Parathyroid adenoma (tissue), 2 donors: ENCODE data around the gene SRP68.

Source experiments
- H2AFZ ChIP-seq: fragments of 300-600 bp; sonication (generic); one replicate; pipeline ENCODE4 v1.7.0; 2017; ENCODE audit warnings: antibody characterized with exemption, mild to moderate bottlenecking
- H3K27ac ChIP-seq: fragments of 300-600 bp; sonication (generic); one replicate; pipeline ENCODE4 v1.7.0; 2017
- H3K27me3 ChIP-seq: fragments of 300-600 bp; sonication (generic); one replicate; pipeline ENCODE4 v1.7.0; 2017; ENCODE audit warnings: low read length; ENCODE audit not compliant: control insufficient read depth, insufficient read depth
- H3K36me3 ChIP-seq: fragments of 300-600 bp; sonication (generic); one replicate; pipeline ENCODE4 v1.7.0; 2017; ENCODE audit warnings: low read length; ENCODE audit not compliant: control insufficient read depth, insufficient read depth
- H3K4me1 ChIP-seq: fragments of 300-600 bp; sonication (generic); one replicate; pipeline ENCODE4 v1.7.0; 2017; ENCODE audit warnings: control low read depth
- H3K4me2 ChIP-seq: fragments of 300-600 bp; sonication (generic); one replicate; pipeline ENCODE4 v1.7.0; 2017; ENCODE audit warnings: low read length
- H3K4me3 ChIP-seq: fragments of 300-600 bp; sonication (generic); one replicate; pipeline ENCODE4 v1.7.0; 2017; ENCODE audit warnings: low read depth, low read length
- H3K79me2 ChIP-seq: fragments of 300-600 bp; sonication (generic); one replicate; pipeline ENCODE4 v1.7.0; 2017; ENCODE audit warnings: control low read depth
- H3K9ac ChIP-seq: fragments of 300-600 bp; sonication (generic); one replicate; pipeline ENCODE4 v1.7.0; 2017; ENCODE audit warnings: mild to moderate bottlenecking
- H3K9me3 ChIP-seq: fragments of 300-600 bp; sonication (generic); one replicate; pipeline ENCODE4 v1.7.0; 2017; ENCODE audit warnings: low read length; ENCODE audit not compliant: control insufficient read depth
- TF ChIP-seq, protein P1 (sequence below): fragments of 300-600 bp; sonication (generic); IDR thresholded peaks from one replicate; pipeline ENCODE4 v1.7.0; 2017; ENCODE audit warnings: antibody characterized with exemption, mild to moderate bottlenecking
- donor health status: primary hyperparathyroidism.

The SRP68 gene

GRCh38 chr17:75995385-75995925, 76.9 kb downstream of the SRP68 start:
- Histone ChIP-seq H2AFZ (no peak overlapping the region), H3K27me3 (no peaks in the 10 kb centered on the region), H3K27ac (no peak overlapping the region), H3K36me3 (no peaks in the 10 kb centered on the region), H3K4me2 (no peak overlapping the region), H3K4me3 (no peak overlapping the region), H3K79me2 (no peaks in the 10 kb centered on the region), H3K9ac (no peak overlapping the region), H3K9me3 (no peaks in the 10 kb centered on the region), H3K4me1 (no peaks in the 10 kb centered on the region)
- TF ChIP-seq, protein P1, sequence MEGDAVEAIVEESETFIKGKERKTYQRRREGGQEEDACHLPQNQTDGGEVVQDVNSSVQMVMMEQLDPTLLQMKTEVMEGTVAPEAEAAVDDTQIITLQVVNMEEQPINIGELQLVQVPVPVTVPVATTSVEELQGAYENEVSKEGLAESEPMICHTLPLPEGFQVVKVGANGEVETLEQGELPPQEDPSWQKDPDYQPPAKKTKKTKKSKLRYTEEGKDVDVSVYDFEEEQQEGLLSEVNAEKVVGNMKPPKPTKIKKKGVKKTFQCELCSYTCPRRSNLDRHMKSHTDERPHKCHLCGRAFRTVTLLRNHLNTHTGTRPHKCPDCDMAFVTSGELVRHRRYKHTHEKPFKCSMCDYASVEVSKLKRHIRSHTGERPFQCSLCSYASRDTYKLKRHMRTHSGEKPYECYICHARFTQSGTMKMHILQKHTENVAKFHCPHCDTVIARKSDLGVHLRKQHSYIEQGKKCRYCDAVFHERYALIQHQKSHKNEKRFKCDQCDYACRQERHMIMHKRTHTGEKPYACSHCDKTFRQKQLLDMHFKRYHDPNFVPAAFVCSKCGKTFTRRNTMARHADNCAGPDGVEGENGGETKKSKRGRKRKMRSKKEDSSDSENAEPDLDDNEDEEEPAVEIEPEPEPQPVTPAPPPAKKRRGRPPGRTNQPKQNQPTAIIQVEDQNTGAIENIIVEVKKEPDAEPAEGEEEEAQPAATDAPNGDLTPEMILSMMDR, result no peak

GRCh38 chr17:75994802-75995370, 77.4 kb downstream of the SRP68 start:
- TF ChIP-seq, protein P1, result no peak
- Histone ChIP-seq H3K9me3 (no peaks in the 10 kb centered on the region), H3K4me3 (no peak overlapping the region), H3K9ac (no peak overlapping the region), H3K4me1 (no peaks in the 10 kb centered on the region), H3K27me3 (no peaks in the 10 kb centered on the region), H3K27ac (no peak overlapping the region), H3K79me2 (no peaks in the 10 kb centered on the region), H3K4me2 (no peak overlapping the region), H3K36me3 (no peaks in the 10 kb centered on the region), H2AFZ (no peak overlapping the region)

DNA sequence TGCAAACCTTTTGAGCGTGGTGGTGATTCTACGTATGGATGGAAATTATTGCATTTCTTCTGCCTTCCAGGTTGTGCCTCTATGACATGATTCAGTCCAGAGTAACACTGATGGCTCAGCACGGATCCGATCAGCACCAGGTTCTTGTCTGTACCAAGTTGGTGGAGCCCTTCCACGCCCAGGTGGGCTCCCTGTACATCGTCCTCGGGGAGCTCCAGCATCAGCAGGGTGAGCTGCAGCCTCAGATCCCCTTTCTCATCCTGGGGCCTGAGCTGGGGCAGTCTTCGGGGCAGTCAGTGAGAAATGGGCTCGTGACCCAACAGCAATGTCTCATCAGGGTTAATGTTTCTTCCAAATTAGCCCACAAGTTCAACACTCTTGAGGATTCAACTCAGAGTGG, 80.9 kb downstream of the SRP68 start:
- no peak overlapping the region for H3K4me2 ChIP-seq
- no peaks in the 10 kb centered on the region for H3K4me1 ChIP-seq
- no peak overlapping the region for H3K4me3 ChIP-seq
- no peaks in the 10 kb centered on the region for H3K27me3 ChIP-seq
- H2AFZ ChIP-seq, result no peak overlapping the region
- no peak overlapping the region for H3K27ac ChIP-seq
- H3K9ac ChIP-seq, result no peak overlapping the region
- H3K36me3 ChIP-seq, result no peaks in the 10 kb centered on the region
- H3K79me2 ChIP-seq, result no peaks in the 10 kb centered on the region
- H3K9me3 ChIP-seq, result no peaks in the 10 kb centered on the region
- TF ChIP-seq, protein P1, result no peak
